Measurements from ENCODE around the gene MLST8. TPM values are rescaled to one million over a fixed set of nuclear protein-coding genes. Genes with fewer than 3 reads are reported as not detected.
"Not testable (repeated sequence)": the region's sequence is repeated elsewhere in the genome, so short reads cannot be mapped to it uniquely, and the experiment has no call there.

MLST8 gene
- total and polyA plus RNA-seq, 2 of the 8 experiments (the other 6 are each of a cell fraction or from before 2014, with no cell fraction given), result 67.6 to 321 TPM

GRCh38 chr16:2203119-2203688 lies 2.0 kb upstream of the MLST8 start:
- 0 out of 2 replicates have a peak overlapping the region, but pooled peaks have one; percentile 53 for H2AK5ac ChIP-seq (ENCODE audit: low read depth, low read length)
- H3K18ac ChIP-seq (ENCODE audit: extremely low read depth, low read length); H4K91ac ChIP-seq (replicated peaks; ENCODE audit: insufficient read length, low read length); H4K8ac ChIP-seq (ENCODE audit: extremely low read depth, insufficient read depth, low read length); DNase-seq (ENCODE audit: low read depth in 1 of 2, low spot score in 2 of 2); H2BK12ac ChIP-seq (ENCODE audit: low read depth, low read length); H2BK20ac ChIP-seq (ENCODE audit: low read length); H3K56ac ChIP-seq (replicated peaks; ENCODE audit: insufficient read length, low read depth, low read length); H3K23ac ChIP-seq (ENCODE audit: insufficient read length); H2BK120ac ChIP-seq (replicated peaks; ENCODE audit: low read depth, low read length); H2AFZ ChIP-seq (ENCODE audit: low read length); H3K14ac ChIP-seq (ENCODE audit: insufficient read length); H3K4me3 ChIP-seq (ENCODE audit: extremely low read depth in 1 of 4, insufficient read depth in 2 of 4, low read depth in 3 of 4, low read length in 4 of 4); H4K20me1 ChIP-seq (replicated peaks in 1 of 2; ENCODE audit: control insufficient read depth in 1 of 2, insufficient read depth in 2 of 2, low read length in 2 of 2); H2BK5ac ChIP-seq (ENCODE audit: low read depth, low read length); H3K79me1 ChIP-seq (ENCODE audit: low read depth, low read length); H3K4ac ChIP-seq (replicated peaks; ENCODE audit: insufficient read length, low read depth, low read length); H3K9ac ChIP-seq (replicated peaks in 1 of 4; ENCODE audit: extremely low read depth in 1 of 4, low read depth in 3 of 4, low read length in 3 of 4); H2BK15ac ChIP-seq (ENCODE audit: low read length); H4K5ac ChIP-seq (ENCODE audit: insufficient read length, low read depth, low read length); FAIRE-seq; H3K4me2 ChIP-seq (ENCODE audit: insufficient read depth in 1 of 2, low read depth in 2 of 2, low read length in 2 of 2); H3K79me2 ChIP-seq (ENCODE audit: control insufficient read depth in 1 of 2, insufficient read depth in 2 of 2, low read length in 2 of 2); H3K27ac ChIP-seq (ENCODE audit: low read depth, low read length); H3K9me3 ChIP-seq (ENCODE audit: insufficient read depth in 2 of 2, low read depth in 1 of 2, low read length in 1 of 2): not testable (repeated sequence)
- H3K27me3 ChIP-seq (replicated peaks in 1 of 4; ENCODE audit: control insufficient read depth in 3 of 4, extremely low read depth in 1 of 4, insufficient read depth in 3 of 4, low read length in 3 of 4), result peaks cover 0 to 14% (median 6%) of the 10 kb centered on the region in 4 experiments; a peak in 5 of 7 replicates
- ChIA-PET POLR2A (ENCODE audit: partially characterized antibody) (interaction anchor here (0.6 to 15.1 kb wide), 6 partner anchors 9 to 678 kb away, joined by 3 to 156 read pairs (median 4); partner anchors contain the start of genes PGP and TRAF7), CTCF (ENCODE audit: partially characterized antibody) (interaction anchor here (0.7 to 2.7 kb wide), 6 partner anchors 8 to 156 kb away, joined by 3 to 23 read pairs (median 3); no protein-coding TSS in a partner anchor)
- peaks cover 11% of the 10 kb centered on the region; the same call in 1 of the 2 replicates for H3K23me2 ChIP-seq (ENCODE audit: low read depth, low read length)
- WGBS, 2 experiments (ENCODE audit: extremely low coverage in 1 of 2, insufficient coverage in 1 of 2, insufficient read length in 1 of 2, insufficient replicate concordance in 2 of 2, low coverage in 1 of 2, low lambda C conversion rate in 2 of 2, missing lambda C conversion rate in 1 of 2), result 94% methylated on average over 8 of the region's 8 CpGs; no CpG with 5 or more reads in 1 of the 2 experiments
- H3K36me3 ChIP-seq (ENCODE audit: control insufficient read depth in 2 of 4, insufficient read depth in 4 of 4, low read length in 3 of 4), result peaks cover 0 to 14% (median 6%) of the 10 kb centered on the region in 4 experiments; a peak in 5 of 8 replicates
- peaks cover 0 to 10% (median 7%) of the 10 kb centered on the region in 4 experiments; a peak in 6 of 7 replicates for H3K4me1 ChIP-seq (replicated peaks in 1 of 4; ENCODE audit: control insufficient read depth in 3 of 4, insufficient read depth in 4 of 4, low read length in 3 of 4)

Measured in H1 (cell line).